DMS114 treated with DMSO at 0.1 percent for 48 hours (cell line): ENCODE data around the gene ARMC12.
"Not testable (repeated sequence)": the region's sequence is repeated elsewhere in the genome, so short reads cannot be mapped to it uniquely, and the experiment has no call there.

Source experiments
- DNase-seq: peaks from one replicate; lab custom pipeline; 2025; ENCODE audit not compliant: unreplicated experiment; lab: John Stamatoyannopoulos, UW

ARMC12 gene

DNA sequence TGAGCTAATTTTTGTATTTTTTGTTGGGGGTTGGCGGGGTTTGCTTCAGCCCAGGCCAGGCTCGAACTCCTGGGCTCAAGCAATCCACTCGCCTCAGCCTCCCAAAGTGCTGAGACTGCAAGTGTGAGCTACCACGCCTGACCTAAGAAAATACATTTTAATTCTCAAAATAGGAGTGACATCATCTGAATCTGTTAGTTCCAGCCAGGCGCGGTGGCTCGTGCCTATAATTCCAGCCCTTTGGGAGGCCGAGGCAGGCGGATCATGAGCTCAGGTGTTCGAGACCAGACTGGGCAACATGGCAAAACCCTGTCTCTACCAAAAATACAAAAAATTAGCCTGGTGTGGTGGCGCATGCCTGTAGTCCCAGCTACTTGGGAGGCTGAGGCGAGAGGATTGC lies 2.5 kb upstream of the ARMC12 start:
- not testable (repeated sequence) for DNase-seq

DNA sequence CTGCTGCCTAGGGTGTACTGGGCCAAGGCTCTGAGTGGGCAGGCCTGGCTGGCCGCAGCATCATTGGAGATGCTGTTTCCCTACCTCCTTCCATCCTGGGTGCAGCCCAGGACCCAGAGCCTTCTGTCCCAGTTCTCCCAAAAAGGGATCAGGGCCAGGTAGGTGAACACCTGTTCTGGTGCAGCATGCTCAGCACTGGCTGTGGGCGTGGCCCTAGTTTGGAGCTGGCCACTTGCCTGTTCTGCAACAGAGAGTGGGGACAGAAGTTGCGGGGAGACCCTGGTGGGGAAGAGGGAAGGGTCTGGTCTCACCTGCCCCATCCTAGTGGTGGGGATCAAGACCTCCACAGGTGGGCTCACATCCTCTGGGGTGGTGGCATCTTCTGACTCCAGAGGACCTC lies 1.4 kb upstream of the ARMC12 start:
- no peak for DNase-seq

DNA sequence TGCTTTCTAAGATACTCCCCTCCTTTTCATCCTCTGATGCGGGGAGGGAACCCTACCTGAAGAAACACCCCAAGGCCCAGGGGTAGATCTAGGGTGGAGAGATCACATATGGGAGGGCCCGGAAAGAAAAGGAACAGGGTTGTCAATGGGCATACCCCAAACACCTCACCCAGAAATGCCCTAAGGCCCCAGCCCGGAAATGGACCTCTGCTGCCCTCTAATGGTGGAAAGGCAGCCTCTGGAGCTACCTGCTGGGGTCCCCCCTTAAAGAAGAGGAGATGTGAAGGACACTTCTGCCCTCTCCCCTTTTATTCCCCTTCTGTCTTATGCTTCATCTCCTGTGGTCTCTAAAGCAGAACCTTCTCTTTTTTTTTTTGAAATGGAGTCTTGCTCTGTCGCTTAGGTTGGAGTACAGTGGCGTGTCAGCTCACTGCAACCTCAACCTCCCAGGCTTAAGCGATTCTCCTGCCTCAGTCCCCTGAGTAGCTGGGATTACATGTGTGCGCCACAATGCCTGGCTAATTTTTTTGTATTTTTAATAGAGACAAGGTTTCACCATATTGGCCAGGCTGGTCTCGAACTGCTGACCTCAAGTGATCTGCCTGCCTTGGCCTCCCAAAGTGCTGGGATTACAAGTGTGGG lies 458 bp upstream of the ARMC12 start:
- DNase-seq, result peak; percentile 21

DNA sequence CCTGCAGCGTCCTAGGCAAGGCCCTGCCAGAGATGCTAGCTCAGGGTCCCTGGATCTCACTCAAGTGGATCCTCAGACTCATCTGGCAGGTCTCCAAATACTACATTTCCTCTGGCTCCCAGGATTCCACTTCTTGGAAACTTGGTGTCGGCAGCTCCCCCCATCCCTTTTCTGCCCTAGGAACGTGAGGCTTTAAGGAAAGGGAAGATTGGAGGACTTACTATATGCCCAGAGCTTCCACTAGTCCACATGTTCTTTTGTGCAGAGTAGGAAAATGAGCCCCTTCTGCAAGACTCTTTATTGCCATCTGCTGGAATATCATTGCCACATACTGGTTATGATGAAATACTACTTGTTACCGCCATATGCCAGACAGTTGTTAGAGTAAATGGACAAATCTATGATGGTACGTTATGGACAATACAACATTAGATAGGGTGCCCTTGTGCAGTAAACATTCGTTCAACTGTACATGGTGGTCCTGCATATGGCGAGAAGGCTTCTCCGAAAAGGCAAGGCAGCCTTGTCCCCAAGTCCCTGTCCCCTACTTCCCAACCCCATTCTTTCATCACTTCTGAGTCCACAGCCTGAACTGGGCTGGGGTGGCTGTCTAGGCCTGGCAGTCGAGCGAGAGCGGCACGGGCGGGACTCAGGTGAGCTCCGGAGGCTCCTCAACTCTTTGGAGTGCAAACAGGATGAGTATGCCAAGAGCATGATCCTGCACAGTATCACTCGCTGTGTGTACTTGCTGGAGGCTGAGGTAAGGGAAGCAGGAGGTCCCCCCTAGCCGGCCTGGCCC lies 780 bp downstream of the ARMC12 start:
- peak; percentile 94 for DNase-seq

DNA sequence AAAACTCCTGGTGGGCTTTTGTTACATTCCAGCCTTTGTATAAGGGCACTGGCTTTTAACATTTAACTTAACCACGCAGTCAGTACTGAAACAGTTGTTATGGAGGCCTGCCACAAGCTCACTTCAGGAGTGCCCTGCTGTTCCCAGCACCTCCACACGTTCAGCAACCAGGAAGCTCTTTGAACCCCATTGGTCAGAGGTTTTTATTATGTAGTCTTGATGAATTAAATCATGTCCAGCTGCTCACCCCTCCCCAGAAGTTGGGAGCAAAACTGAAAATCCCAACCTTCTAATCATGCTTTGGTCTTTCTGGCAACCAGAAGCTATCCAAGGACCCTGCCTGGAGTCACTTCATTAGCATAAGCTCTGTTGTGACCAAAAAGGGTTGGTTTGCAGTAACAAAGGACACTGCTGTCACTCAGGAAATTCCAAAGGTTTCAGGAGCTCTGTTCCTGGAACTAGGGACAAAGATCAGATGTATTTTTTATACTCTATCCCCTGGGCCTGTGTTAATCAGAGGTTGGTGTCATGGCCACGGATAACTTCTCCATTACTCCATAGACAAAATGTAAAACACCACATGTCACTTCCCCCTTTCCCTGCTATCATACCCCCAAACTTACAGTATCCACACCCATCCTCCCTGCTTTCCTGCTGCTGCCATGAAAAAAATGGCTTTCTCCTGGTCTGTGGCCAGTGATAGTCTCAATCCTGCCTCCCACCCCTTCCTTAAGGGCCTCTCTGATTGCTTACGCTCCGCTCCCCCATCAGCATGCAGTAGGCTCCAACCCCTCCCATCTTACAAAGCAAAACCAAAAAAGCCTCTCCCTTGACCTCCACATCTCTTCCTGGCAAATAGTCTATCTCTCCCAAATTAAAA lies 3.1 kb downstream of the ARMC12 start:
- no peak for DNase-seq

DNA sequence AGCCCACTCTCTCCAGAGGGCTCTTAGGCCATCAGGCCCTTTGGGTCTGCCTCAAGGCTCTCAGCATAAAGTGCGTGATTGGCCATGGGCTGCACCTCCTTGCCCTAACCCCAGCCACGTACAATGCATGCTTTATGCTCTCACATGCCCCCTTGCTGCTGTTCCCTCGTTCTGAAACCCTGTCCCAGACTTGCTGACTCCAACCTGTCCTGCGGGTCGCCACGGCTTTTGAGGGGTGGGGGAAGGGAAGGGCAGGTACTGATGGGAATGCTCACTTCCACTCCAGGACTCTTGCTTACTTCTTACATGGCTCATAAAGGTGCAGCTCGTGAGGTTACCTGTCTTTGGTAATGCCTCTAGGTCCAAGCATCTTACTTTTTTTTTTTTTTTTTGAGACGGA lies 6.0 kb downstream of the ARMC12 start:
- no peak for DNase-seq

DNA sequence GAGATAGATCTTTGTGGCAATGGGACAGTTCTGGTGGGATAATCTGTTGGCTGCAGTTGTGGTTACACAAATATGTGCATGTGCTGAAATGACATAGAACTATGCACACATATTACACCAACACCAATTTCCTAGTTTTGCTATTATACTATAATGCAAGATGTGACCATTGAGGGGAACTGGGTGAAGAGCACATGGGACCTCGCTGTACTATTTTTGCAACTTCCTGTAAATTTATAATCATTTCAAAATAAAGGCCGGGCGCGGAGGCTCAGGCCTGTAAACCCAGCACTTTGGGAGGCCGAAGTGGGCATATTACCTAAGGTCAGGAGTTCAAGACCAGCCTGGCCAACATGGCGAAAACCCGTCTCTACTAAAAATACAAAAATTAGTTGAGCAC lies 8.7 kb downstream of the ARMC12 start:
- DNase-seq, result no peak

DNA sequence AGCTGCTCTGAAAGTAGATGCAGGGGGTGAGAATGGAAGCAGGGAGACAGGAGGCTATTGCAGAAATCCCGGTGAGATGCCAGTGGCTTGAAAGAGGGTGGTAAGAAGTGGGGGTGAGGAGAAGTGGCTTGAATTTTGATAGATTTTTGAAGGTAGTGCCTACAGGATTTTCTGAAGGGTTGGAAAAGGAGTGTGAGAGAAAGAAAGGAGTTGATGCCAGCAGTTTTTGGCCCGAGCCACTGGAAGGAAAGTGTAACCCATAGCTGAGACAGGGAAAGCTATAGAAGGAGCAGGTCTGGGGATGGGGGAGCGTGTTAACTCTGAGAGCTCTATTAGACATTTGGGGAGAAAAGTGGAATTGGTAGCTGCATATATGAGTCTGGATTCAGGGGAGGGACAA lies 9.7 kb downstream of the ARMC12 start:
- no peak for DNase-seq

DNA sequence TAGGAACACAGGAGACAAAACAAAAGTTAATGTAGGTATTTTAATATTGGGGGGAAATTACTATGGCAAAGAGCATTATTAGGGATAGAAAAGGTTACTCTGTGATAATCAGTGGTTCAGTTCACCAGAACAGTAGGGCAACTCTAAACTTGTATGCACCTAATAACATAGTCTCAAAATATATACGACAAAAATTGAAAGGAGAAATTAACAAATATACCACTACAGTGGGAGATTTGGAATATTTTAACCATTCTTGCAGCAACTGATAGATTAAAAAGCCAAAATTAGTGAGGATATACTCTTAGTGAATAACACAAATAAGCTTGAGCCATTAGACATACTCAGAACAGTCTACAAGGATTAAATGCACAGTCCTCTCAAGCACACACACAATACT lies 11.0 kb downstream of the ARMC12 start:
- DNase-seq, result no peak

DNA sequence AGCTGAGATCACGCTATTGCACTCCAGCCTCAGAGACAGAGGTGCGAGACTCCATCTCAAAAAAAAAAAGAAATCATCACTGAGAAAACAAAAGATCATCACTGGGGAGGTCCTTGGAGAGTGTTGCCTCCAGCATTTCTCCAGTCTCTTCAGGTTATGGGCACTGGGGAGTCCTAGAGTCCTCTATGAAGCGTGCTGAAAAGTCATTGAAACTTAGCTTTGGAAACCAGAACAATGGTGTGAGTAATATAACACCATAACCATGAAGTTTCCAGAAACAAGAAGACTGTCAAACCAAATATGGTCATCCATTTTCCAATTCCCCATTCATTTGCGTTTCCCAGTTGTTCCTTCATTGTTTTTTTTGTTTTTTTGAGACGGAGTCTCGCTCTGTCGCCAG lies 13.7 kb downstream of the ARMC12 start:
- no peak for DNase-seq

DNA sequence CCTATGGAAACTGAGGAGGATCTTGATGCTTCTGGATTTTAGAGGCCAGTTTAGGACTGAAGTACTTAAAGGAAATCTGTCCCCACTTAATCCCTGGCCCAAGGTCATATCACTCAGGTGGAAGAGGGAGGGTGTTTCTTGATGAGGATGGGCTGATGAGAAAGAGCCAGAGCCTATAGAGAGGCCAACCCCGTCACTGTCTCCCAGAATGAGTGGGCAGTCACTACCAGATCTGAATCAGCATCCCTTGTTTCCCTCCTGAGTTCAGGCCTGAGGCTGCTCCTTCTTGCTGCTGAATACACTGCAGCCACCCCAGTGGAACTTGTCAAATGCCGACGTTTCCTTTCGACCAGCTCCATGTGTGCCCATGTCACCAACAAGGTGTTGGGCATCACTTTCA lies 14.8 kb downstream of the ARMC12 start:
- no peak for DNase-seq

DNA sequence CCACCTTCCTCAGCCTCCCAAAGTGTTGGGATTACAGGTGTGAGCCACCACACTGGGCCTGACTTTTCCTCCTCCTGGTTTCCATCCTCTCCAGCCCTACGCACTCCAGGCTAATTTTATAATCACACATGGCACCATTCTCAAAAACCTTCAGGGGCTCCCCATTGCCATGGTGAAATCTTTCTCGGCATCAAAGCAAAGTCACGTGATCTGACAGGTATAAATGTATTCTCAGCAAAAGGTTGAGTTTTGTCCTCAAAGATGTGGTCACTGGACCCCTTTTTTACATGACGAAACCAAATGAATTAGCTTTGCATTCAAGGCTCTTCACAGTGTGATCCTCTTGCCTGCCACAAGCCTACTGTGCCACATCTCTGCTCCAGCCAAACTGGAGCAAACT lies 15.5 kb downstream of the ARMC12 start:
- no peak for DNase-seq

DNA sequence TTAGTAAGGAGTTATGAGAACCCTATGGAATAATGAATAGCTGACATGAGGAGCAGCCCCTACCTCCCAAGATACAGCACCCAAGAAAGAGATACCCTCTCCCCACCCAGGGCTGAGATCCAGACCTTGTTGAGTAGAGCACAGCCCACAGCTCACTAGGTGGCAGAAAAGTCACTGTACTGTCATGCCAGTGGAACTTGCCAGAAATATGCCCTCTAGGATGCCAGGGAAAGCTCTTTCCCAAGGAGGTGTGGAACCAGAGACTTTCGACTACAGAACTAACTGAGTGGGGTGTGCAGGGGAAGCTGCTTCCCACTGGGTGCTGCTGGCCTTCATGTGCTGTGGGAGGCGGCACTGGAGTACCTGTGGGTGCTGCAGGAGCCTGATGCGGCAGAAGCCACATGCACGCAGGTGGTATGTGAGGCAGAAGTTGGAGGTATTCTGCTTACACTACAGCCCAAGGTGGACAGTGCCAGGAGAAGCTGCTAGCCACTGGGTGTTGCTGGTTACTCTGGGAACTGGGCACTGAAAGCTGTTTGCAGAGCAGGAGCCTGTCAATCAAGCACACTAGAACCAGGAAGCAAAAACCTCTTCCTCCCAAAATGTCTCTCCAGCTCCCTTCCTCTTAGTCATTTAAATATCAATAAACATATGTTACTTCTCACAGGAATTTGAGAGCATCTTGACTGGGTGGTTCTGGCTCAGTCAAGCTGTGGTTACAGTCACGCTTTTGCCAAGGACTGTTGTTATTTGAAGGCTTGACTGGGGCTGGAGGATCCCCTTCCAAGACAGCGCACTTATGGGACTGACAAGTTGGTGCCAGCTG lies 17.8 kb downstream of the ARMC12 start:
- DNase-seq, result no peak

DNA sequence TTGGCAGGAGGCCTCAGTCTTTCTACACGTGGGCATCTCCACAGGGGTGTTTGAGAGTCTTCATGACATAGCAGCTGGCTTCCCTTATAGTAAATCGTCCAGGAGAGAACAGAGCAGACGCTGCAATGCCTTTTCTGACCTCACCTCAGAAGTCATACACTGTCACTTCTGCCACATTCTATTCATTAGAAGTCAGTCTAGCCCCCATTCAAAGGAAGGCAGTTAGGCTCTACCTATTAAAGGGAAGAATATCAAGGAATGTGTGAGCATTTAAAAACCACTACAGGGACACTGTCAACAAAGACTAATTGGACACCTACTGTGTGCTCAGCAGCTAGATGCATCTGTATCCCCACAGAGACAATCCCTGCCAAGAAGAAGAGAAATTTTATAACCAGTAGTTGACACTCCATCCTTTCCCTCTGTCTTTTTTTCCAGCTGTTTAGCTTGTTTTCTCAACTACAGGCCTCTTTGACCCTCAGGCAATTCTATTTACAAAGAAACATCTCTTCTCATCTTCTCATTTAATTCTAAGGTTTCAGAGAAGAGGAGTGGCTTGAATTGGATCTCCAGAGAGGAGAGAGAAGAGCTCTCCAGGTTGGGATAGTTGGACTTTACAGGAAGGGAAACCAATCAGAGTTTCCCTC lies 18.6 kb downstream of the ARMC12 start:
- no peak for DNase-seq

DNA sequence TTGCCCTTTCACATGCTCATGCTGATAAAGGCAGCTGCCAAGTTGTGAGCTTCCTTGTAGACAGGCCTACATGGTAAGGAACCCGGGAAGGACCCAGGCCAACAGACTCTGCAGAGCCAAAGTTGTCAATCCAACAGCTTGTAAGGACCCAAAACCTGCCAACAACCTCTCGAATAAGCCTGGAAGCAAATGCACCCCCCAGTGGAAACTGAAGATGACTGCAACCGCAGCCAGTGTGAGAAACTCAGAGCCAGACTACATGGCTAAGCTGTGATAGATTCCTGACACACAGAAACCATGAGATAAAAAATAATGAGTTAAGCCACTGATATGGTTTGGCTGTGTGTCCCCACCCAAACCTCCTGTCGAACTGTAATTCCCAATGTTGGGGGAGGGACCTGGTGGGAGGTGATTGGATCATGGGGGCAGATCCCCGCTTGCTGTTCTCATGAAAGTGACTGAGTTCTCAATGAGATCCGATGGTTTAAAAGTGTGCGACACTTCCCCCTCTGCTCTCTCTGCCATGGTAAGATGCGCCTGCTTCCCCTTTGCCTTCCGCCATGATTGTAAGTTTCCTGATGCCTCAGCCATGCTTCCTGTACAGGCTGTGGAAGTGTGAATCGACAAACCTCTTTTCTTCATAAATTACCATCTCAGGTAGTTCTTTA lies 20.8 kb downstream of the ARMC12 start:
- DNase-seq, result peak; percentile 38

DNA sequence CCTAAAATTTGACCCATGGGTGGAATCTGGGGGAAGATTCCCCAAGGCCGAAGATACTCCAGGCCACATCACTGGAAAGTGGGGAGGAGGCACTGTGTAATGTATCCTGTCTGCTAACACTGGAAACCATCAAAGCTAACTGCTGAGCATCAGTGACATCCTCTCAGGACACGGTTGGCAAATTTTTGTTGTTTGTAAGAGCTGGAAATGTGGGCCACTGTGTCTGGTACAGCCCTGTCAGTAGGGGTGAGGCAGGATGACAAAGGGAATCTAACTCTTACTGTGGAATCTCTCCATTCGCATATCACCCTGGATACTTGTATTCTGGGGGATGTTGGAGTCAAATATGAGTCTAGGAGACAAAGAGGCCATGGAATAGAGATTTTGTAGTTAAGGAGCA lies 22.6 kb downstream of the ARMC12 start:
- no peak for DNase-seq

DNA sequence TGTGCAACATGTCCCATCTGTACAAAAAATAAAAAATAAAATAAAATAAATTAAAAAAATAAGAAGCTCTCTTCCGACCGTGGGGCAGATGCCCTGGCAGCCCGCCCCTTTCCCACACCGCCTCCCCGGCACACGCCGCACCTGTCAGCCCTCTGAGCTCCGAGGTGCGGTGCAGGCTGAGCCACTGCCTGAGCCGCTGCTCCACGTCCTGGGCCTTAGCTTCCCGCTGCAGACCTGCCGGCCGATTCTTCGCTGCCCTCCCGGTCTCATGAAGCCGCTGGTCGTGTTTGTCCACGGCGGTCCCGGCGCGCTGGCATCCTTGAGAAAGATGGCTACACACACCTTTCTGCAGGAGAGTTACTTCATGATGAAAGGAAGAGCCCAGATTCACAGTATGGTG lies 28.9 kb downstream of the ARMC12 start:
- DNase-seq, result no peak

DNA sequence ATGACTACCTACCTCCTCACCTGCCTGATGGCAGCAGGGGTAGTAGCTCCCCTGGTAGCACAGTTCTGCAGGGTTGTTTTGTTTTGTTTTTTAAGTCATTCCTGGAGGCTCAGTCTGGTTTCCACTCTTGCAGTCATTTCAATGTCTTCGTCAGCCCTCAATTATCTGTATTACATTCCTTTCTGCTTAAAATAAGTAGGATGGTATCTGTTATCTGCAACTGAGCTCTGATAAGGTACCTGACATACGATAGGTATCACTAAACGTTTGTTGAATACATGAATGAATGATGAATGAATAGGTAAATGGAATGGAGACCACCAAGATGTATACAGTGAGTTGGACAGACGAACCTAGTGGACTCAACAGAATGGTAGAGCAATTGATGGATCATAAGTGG lies 32.4 kb downstream of the ARMC12 start:
- no peak for DNase-seq

DNA sequence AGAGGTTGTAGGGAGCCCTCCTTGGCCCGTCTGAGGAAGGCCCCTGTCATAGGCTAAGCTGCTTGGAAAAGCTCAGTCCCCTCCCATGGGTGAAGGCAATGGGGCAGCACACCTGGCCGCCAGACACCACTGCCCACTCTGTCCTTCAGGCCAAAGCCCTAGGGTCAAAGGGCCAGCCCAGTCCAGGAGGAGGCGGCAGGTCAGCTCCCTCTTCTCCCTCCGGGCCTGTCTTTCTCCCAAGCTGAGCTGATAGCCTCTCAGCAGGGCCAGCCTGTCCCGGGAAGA lies 34.5 kb downstream of the ARMC12 start:
- no peak for DNase-seq

DNA sequence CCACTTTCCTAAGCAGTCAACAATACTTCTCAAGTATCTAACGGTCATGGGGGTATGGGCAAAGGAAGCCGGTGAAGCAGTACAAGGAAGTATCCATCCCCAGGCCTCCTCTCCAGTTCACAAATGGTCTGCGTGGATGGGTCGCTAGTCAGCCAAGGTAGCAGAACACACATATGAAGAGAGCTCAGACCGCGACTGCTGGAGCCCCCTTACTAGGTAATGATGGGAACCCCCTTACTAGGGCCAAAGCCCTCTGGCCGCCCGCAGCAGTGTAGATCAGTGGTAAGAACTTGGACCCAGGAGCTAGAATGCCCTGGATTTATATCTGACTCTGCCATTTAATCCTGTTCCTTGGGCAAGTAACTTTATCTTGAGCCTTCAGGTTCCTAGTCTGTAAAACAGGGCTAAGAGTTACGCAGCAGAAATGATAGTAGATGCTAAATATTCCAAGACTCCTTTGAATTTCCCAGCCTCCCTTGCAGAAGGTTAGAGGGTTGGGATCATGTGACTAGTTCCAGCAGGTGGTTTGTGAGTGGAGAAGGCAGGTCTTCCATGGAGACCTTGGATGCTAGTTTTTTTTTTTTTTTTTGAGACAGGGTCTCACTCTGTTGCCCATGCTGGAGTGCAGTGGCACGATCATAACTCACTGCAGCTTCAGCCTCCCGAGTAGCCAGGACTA lies 37.4 kb downstream of the ARMC12 start:
- no peak for DNase-seq
